Activated CD4-positive, alpha-beta T cell treated with anti-CD3 and anti-CD28 coated beads, Interleukin-2, amount 50 U/mL, for 16 hours (primary cell): ENCODE data around the gene CAPN7.

Source experiments
- DNase-seq: peaks from one replicate; pipeline ENCODE4 v3.0.0-alpha.2; 2020

The CAPN7 gene

GRCh38 chr3:15301761-15302160 lies 95.7 kb downstream of the CAPN7 start:
- DNase-seq: no peak
